Epithelial cell of esophagus (primary cell): ENCODE measurements around the gene SERPINA9.

ENCODE experiments used
- DNase-seq: peaks from one replicate; pipeline ENCODE4 v3.0.0; 2010; ENCODE audit warnings: low read depth
- H3K4me3 ChIP-seq: 2 replicates; pipeline ENCODE4 v1.5.1; 2011; ENCODE audit warnings: mild to moderate bottlenecking, low read length, control low read depth
- TF ChIP-seq, protein P1 (sequence below): IDR thresholded peaks from 2 replicates; pipeline ENCODE4 v1.5.1; 2011; ENCODE audit warnings: low read depth, mild to moderate bottlenecking, low read length, control low read depth, inconsistent platforms; ENCODE audit not compliant: insufficient read depth; ENCODE audit errors: missing control alignments

SERPINA9 gene

DNA sequence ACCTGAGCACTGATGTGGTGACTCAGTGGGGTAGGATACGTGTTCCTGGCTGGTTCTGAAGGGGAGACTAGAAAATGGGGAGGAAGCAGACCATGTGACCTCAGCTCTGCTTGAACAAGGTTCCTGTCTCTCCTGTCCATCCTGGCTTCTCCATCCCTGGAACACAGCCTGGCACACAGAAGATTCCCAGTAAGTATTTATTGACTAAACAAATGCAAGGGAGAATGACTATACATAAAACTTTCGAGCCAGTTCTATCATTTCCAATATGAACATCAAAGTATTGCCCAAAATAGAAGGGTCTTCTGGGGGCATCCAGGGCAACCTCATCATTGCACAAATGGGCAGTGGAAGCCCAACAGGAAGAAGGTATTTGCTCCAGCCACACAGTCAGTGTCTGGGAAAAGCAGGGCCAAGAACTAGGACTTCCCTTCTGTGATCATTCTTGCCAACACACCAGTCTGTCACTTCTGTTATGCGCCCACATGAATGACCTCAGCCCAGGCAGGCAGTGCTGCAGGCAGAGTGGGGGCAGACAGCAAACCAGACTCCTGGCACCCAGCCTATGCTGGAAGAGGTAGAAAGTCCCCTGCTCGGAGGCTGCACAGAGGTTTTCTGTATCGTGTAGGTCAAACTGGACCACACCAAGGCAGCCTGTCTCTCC lies 5.6 kb upstream of the SERPINA9 start:
- DNase-seq: peak; percentile 52
- no peak overlapping the region for H3K4me3 ChIP-seq
- TF ChIP-seq, protein P1, sequence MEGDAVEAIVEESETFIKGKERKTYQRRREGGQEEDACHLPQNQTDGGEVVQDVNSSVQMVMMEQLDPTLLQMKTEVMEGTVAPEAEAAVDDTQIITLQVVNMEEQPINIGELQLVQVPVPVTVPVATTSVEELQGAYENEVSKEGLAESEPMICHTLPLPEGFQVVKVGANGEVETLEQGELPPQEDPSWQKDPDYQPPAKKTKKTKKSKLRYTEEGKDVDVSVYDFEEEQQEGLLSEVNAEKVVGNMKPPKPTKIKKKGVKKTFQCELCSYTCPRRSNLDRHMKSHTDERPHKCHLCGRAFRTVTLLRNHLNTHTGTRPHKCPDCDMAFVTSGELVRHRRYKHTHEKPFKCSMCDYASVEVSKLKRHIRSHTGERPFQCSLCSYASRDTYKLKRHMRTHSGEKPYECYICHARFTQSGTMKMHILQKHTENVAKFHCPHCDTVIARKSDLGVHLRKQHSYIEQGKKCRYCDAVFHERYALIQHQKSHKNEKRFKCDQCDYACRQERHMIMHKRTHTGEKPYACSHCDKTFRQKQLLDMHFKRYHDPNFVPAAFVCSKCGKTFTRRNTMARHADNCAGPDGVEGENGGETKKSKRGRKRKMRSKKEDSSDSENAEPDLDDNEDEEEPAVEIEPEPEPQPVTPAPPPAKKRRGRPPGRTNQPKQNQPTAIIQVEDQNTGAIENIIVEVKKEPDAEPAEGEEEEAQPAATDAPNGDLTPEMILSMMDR: no peak

DNA sequence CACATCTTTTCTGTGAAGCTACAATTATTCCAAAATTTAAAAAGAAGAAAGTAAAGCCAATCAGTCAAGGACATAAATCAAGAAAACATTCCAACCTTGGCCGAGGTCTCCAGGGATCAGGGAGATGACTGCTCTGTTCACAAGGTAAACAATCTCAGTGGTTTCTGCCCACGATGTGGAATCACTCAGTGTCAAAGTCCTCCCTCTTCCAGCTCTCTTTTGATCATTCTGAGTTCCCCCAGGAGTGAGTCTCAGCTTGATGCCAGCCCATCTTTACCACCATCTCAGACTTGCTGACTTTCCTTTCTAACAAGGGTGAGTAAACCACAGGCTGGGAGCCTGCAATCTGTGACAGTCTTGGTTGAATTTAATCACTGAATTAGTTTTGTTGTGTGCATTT lies 4.8 kb upstream of the SERPINA9 start:
- no peak overlapping the region for H3K4me3 ChIP-seq
- no peak for DNase-seq
- TF ChIP-seq, protein P1: no peak

DNA sequence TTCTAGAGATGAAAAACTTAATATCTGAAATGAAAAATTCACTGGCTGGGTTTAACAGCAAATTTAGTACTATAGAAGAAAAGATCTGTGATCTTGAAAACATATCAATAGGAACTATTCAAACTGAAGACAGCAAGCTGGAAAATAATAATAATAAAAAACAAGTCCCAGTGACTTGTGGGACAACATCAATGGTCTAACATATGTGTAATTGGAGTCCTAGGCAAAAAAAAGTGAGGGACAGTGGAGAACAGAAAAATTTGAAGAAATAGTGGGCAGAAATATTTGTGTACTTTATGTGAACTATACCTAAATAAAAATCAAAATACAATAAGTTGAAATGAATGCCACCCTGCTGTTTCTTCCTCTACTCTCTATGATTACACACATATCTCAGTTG lies 2.4 kb upstream of the SERPINA9 start:
- no peak overlapping the region for H3K4me3 ChIP-seq
- no peak for DNase-seq
- TF ChIP-seq, protein P1: no peak

DNA sequence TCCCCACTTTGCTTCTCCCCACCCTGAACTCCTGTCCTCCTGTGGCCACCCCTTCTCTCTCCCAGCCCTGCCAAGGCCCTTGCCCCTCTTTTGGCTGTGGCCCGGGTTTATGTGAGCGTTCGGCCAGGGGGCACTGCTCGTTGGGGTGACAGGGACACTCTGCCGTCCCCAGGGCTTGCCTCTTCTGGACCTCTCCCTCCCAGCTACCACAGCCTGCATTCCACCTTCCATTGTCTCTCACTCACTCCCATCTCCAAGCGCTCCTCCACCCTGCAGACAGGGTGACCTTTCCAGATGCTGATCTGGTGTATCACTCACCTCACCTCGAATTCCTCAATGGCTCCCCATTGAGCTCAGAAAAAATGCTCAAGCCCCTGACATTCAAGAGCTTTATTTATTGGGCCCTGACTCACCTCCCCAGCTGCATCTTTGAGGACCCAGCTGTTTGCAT lies 1.4 kb downstream of the SERPINA9 start:
- TF ChIP-seq, protein P1: no peak
- H3K4me3 ChIP-seq: no peak overlapping the region
- DNase-seq: peak; percentile 29

DNA sequence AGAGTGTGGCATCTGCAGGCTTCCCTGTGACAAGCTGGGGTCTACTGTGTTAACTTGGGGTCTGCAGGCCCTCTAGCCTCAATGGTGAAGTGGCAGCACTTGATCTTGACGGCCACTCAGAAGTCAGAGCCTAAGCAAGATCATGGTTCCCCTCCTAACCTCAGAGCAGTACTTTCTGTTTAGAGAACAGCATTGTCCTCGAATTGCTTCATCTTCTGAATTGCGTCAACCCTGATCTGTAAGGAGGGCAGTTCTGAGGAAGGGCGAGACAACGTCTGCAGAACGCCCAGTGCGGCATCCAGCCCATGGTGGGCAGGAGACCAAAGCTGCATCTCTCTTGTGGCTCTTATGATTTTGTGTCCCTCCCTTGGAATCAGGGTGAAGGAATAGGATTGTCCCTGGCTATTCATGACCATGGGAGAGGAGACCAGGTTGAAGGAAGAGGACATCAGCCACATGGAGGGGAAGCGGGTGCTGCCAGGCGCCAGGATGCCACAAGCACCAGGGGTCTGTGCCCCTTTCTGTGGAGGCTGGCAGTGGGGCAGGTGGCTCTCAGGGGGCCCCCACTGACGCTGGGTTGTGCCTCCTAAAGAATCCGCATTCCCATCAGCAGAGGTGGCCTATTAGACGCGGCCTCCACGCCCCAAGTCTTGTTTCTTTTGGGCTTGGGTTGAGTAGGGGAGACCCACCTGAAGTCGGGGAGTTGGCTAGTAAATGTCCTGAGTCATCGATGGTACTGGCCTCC lies 2.2 kb downstream of the SERPINA9 start:
- H3K4me3 ChIP-seq: no peak overlapping the region
- DNase-seq: no peak
- TF ChIP-seq, protein P1: no peak

GRCh38 chr14:94472842-94473241 lies 3.2 kb downstream of the SERPINA9 start:
- TF ChIP-seq, protein P1: no peak
- no peak for DNase-seq
- H3K4me3 ChIP-seq: no peak overlapping the region
